Thyroid gland (tissue), 4 donors: ENCODE results near the gene NOXA1.

Experiments
- POLR2A ChIP-seq, 2 donors: fragments of 450-650 bp; IDR thresholded peaks; one replicate each; pipeline ENCODE4 v1.6.1; 2017; ENCODE audit warnings: antibody characterized with exemption in 2 of 2, mild to moderate bottlenecking in 2 of 2, moderate library complexity in 1 of 2
- TF ChIP-seq, protein P1 (sequence below), 6 experiments: fragments of 200-600 bp in 3 of 6; fragments of 450-650 bp in 3 of 6; sonication (generic) in 3 of 6; IDR thresholded peaks; one replicate each; pipeline ENCODE4 v1.5.1; 2016 to 2019; ENCODE audit warnings: antibody characterized with exemption in 6 of 6, mild to moderate bottlenecking in 2 of 6, inconsistent platforms in 1 of 6, moderate library complexity in 1 of 6

DNA sequence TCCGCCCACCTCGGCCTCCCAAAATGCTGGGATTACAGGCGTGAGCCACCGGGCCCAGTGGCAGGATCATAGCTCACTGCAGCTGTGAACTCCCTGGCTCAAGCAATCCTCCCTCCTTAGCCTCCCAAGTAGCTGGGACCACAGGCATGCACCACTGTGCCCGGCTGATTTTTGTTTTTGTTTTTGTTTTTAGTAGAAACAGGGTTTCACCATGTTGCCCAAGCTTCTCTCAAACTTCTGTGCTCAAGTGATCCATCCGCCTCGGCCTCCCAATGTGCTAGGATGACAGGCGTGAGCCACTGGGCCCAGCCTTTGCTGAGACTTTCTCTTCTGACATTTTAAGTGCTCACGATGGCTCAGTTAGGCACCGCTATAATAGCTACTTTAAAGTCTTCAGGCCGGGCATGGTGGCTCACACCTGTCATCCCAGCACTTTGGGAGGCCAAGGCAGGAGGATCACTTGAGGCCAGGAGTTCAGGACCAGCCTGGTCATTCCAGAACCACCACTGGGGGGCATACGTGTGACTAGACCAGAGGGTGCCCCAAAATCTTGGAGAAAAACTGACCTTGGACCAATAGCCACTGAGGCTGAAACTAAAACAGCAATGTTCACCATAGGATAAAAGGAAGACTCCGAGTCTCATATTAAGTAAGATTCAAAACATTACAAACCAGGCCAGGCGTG, 21.1 kb downstream of the NOXA1 start:
- TF ChIP-seq, protein P1, sequence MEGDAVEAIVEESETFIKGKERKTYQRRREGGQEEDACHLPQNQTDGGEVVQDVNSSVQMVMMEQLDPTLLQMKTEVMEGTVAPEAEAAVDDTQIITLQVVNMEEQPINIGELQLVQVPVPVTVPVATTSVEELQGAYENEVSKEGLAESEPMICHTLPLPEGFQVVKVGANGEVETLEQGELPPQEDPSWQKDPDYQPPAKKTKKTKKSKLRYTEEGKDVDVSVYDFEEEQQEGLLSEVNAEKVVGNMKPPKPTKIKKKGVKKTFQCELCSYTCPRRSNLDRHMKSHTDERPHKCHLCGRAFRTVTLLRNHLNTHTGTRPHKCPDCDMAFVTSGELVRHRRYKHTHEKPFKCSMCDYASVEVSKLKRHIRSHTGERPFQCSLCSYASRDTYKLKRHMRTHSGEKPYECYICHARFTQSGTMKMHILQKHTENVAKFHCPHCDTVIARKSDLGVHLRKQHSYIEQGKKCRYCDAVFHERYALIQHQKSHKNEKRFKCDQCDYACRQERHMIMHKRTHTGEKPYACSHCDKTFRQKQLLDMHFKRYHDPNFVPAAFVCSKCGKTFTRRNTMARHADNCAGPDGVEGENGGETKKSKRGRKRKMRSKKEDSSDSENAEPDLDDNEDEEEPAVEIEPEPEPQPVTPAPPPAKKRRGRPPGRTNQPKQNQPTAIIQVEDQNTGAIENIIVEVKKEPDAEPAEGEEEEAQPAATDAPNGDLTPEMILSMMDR (IDR thresholded peaks at IDR 0.05): no peak
- no peak for TF ChIP-seq POLR2A (IDR thresholded peaks at IDR 0.05)
